Astrocyte of the hippocampus (primary cell): ENCODE results near the gene XCL1.
"Not testable (repeated sequence)": the region's sequence is repeated elsewhere in the genome, so short reads cannot be mapped to it uniquely, and the experiment has no call there.

Experiments
- DNase-seq: peaks from one replicate; pipeline ENCODE4 v3.0.0; 2011; ENCODE audit warnings: low read depth, low spot score

XCL1 gene, protein sequence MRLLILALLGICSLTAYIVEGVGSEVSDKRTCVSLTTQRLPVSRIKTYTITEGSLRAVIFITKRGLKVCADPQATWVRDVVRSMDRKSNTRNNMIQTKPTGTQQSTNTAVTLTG

DNA sequence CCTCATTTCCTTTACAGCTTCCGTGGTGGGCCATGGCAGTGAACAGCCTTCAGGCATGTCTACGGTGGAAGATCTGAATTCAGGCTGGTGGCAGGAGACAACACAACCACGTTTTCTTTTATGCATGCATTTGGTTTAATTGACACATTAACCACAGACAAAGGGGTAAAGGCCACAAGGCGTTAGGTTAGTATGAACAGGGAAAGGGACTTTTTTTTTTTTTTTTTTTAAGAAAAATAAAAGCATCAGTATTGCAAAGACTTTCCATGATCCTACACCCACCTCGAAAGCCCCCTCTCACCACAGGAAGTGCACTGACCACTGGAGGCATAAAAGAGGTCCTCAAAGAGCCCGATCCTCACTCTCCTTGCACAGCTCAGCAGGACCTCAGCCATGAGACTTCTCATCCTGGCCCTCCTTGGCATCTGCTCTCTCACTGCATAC is at the start of gene XCL1:
Gene XCL1 (plus strand): TSS at position 361 of the 444 bp plus-strand sequence. CDS start 33 bp downstream, at position 394.
- not testable (repeated sequence) for DNase-seq

DNA sequence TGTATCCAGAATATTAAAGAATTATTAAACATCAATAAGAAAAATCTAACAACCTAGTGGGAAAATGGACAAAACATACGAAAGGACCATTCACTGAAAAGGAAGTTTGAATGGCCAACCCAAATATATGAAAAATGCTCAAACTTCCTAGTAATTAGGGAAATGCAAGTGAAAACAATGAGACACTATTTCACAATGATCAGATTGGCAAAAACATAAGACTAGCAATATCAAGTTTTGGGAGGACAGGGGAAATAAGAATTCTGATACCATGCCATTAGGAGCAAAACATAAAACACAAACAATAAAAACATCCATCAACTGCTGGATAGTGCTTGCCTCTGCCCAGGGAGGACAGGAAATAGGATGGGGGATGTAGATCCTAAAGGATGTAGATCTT is 46.9 kb upstream of the XCL1 start:
- DNase-seq: no peak

DNA sequence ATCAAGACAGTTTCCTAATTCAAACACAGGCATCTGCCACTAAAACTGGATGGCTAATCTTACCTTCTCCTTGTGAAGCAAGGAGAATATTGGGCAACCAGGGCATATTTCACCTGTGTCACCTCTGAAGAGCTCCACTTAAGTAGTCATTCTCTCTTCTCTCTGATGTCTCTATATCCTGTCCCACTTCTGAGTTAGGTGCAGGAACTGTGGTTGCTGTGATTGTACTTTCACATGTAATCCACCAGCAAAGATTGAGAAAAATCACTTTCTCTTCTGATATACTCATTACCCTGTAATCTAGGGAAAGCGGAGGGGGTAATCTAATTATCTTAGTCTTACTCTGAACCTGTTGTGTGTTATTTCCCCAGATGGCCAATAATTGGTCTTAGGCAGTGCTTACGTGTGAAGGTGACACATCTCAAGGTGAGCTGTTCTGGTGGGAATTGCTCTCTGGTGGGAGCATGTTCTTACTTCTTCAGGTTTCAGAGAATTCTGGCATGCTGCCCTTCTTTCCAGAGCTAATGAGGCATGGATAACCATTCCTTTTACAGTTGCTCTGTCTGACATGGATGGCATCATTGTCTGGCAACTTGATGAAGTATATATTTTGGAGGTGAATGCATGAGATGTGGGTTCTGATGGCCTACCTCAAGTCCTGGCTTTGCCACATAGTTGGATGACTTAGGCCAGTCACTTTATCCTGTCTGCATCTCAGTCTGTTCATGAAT is 44.6 kb upstream of the XCL1 start:
- peak; percentile 5 for DNase-seq

DNA sequence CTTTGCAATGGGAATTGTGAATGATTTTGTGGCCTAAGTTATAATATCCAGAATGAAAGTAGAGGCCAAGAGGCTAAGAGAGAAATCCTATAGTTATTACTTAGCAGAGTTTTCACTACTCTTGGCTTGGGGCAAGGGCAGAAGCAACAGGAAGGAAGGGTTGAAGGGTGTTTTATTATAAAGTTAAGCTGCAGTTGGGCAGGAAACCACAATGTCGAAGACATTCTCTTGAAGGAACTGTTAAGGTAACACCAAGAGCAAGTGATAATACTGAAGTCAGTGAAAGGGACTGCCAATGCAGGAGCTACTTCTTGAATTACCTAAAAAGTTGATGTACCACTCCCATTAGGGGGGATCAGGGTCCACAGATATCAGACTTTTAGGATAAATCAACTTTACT is 40.9 kb upstream of the XCL1 start:
- no peak for DNase-seq

DNA sequence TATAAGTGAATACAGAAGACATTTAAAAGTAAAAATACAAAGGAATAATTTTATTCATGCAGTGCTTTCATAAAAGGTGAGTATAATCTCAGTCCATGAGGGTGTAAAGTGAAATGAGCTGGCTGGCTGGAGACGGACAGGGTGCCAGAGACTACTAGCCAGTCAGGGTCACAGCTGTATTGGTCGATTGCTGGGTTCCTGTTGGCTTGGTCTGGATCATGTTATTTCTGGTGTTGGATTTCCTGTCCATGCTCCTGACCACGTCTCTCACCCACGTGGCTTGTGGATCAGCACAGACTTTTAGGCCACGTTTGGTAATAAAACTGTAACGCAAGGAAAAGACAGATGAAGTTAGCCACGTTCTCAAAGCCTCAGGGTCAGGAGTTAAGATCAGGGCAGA is 35.6 kb upstream of the XCL1 start:
- DNase-seq: not testable (repeated sequence)

DNA sequence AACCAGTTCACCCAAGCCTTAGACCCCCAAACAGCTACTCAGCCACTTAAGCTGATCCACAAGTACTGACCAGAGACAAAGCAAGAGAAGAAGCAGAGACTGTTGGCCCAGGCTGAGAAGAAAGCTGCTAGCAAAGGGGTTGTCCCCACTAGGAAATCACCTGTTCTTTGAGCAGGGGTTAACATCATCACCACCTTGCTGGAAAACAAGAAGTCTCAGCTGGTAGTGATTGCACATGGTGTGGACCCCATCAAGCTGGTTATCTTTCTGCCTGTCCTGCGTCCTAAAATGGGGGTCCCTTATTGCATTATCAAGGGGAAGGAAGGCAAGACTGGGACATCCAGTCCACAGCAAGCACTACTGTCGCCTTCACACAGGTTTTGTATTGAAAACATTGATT is 33.4 kb upstream of the XCL1 start:
- DNase-seq: not testable (repeated sequence)

DNA sequence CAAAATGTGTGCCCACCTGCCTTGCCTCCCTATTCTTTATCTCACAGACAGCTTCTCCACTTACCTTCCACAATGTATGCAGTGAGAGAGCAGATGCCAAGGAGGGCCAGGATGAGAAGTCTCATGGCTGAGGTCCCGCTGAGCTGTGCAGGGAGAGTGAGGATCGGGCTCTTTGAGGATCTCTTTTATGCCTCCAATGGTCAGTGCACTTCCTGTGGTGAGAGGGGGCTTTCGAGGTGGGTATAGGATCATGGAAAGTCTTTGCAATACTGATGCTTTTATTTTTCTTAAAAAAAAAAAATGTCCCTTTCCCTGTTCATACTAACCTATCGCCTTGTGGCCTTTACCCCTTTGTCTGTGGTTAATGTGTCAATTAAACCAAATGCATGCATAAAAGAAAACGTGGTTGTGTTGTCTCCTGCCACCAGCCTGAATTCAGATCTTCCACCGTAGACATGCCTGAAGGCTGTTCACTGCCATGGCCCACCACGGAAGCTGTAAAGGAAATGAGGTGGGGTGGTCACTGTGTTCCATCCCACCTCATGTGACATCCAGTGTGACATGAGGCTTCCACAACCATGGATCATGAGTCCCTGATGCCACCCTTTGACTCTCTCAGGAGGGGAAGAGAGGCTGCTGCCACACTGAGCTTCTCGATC is 32.4 kb upstream of the XCL1 start, which contains the start of gene XCL2:
Gene XCL2 (minus strand): TSS at position 158 of the 659 bp plus-strand sequence. CDS start 33 bp downstream, at position 125.
- not testable (repeated sequence) for DNase-seq

DNA sequence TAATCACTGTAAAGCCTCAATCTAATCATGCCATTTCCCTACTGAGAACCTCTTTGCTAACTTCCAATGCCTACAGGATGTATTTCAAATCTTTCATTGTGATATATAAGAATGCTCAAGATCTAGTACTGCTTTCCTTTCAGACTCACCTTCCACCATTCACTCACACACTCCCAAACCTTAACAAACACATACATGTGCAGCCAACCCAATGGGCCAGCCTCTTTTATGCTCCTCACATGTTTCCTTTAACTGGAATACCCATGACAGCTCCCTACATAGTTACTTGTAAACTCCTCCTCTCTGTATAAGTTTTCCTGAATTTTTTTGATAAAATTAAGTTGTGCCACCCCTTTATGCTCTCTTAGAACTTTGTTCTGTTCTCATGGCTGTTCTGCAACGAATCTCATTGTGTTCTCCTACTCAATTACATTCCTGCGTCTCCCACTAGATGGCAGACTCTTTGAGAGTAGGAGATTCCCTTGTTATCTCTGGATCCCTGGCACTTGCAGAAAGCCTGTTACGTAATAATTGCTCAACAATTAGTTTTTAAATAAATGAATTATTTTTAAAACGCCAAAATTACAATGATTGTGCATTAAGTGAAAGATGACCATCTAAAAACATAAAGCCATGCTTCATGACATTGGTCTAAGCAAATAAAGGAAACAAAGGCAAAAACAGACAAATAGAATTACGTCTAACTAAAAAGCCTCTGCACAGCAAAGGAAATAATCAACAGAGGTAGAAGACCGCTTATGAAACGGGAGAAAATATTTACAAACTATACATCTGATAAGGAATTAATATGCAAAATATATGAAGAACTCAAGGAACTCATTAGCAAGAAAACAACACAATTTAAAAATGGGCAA is 30.5 kb upstream of the XCL1 start:
- not testable (repeated sequence) for DNase-seq

DNA sequence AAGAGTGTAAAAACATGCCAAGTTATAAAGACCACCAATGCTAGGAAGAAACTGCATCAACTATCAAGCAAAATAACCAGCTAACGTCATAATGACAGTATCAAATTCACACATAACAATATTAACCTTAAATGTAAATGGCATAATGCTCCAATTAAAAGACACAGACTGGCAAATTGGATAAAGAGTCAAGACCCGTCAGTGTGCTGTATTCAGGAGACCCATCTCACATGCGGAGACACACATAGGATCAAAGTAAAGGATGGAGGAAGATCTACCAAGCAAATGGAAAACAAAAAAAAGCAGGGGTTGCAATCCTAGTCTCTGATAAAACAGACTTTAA is 29.9 kb upstream of the XCL1 start:
- not testable (repeated sequence) for DNase-seq

DNA sequence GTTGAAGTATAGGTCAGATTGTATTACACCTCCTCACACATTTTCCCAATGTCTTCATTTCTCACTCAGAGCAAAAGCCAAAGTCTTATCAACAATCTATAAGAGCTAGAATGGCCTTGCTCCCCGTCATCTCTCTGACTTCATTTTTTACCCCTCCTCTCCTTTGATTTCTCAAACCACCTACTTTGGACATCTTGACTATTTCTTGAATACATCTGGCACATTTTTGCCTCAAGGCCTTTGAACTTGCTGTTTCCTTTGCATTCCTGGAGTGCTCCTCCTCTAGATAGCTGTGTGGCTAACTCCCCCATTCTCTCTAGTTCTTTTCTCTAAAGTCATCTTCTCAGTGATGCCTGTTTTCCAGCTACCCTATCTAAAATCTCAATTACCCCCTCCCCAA is 25.4 kb upstream of the XCL1 start:
- no peak for DNase-seq

DNA sequence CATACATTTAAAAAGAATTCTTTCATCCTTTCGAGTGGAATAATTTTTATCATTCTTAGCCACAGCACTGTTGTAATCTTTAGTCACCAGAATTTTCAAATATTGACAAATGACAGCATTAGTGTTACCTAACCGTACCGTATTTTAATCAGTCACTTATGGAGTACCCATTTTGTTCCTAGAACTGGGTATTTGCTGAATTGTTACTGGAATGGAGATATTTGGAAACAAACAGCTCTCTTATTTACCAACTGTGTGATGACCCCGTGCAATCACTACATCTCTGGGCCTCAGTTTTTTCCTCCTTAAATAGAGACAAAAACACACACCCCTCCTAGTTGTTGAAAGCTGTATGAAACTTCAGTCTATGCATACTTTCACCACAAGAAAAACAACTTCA is 24.7 kb upstream of the XCL1 start:
- DNase-seq: no peak

DNA sequence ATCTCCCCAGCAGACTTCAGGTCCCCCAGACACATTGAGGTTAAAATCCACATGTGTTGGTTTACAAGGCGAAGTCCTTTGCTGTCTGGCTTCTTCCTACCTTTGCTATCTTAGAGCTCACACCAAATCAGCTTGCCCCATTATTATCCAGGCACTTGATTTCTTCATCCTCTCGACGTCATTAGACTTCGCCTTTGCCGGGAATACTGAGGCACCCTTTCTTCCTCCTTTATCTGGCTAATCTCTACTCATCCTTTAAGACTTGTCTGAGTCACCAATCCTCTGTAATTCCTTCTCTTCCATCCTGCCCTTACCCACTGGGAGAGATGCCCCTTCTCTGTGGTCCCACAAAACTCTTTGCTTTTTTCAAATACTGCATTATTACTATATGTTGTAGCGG is 23.4 kb upstream of the XCL1 start:
- DNase-seq: no peak

DNA sequence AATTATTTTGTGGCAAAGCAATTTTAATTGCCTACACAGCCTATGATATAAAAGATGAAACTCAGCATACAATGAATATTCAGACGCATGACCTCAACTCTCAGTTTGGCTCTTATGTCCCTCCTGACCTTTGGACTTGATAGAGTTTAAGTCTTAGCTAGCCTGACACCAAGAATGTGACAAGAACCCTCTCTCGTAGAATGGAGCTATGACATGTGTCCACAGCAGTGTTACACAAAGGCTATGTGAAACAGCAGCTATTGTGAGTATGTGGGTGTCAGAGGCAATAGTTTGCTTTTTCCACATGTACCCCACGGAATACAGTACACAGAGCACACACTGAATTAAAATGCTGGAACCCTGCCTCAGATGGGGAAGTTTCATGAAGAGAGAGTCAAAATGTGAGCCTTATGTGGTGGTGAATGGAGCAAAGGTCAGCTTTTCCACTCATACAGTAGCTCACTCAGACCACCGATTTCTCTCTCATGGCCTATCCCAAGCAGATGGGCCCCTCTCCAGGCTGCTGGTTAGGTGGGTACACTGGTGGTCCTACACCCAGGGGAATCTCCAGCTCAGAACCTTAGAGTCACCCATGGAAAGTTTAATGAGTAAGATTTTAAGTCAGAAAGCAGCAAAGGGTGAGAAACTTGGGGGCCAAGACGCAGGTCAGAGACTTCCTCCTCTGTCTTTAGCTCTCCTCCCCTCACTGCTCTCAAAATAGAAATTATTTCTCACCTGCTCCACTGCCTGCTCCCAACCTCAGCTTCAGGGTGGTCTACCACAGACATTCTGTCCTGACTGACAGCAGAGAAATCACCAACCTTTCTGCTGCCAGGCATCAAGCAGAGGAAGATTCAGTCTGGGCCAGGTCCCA is 22.5 kb upstream of the XCL1 start:
- DNase-seq: no peak

DNA sequence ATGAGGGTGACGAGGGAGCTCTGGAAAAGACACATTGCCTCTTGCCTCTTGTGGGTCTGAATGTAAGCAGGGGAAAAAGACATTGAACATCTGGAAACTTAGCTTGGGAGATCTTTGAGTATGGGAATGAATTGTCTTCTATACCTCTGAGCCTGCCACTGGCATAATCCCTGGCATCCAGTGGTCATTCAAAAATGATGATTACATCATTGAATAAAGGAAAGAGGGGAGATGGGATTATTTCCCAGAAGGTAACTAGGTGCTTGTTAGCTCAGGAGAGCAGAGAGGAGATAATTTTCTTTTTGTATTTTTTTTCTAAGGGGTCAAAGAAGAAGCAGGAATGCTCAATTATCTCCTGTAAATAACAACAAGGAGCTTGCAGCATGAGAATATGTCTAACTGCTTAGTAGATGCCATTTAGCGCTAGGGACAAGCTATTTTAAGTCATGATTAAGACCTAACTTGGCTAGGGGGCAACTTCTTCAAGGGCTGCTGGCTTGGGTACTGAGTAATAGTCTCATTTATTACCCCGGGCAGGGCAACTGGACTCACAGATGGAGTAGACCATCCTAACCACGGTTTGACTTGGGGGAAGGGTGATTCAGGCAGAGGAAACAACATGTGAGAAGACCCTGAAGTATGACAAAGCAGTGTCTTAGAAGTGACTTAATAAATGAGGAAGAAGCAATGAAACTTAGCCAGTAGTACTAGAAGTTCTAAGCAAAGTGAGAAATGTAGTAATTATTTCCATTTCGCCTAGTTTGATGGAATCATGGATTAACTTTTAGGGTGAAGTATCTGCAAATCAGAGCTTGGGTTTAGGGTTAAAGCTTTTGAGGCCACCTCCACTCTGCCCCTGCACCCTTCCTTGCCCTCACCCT is 21.6 kb upstream of the XCL1 start:
- no peak for DNase-seq

DNA sequence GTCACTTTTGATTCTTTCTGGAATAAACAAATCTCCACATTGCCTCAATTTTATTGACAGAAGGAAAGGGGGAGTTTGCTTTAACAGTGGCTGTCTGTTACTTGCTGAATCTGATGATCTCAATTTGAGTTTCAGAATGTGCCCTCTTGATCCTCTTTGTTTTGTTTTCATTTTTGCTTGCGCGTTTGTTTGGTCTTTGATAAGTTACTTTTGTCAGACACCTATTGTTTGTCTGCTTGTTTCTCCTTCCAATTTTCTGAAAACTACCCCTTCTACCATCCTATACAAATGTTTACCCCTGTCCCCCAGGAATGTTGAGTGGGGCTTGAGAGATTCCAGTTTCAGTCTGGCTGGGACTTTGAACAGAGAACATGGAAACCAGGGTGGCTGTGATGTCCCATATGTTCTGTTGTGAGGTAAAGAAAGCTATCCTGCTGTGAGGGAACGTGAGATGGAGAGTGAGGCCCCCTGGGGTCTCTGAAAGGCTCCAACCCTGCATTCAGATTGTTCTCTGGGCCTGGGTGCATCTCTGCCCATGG is 20.8 kb upstream of the XCL1 start:
- no peak for DNase-seq

DNA sequence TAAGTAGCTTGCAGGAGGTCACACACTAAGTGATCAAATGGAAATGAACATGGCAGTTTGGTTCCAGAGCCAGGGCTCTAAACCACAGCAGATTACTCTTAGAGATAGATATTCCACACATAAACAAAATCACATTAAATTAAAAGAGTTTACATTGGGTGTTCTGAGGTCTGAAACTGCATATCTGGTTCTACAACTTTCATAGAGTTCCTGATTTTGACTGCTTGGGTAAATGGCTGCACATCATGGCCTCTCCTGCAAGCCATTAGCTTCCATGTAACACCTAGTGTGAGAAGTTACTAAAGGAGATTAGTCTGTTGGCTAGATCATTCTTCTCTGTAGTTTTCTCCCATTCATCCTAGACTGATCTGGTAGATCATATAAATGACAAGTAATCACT is 19.8 kb upstream of the XCL1 start:
- DNase-seq: no peak

DNA sequence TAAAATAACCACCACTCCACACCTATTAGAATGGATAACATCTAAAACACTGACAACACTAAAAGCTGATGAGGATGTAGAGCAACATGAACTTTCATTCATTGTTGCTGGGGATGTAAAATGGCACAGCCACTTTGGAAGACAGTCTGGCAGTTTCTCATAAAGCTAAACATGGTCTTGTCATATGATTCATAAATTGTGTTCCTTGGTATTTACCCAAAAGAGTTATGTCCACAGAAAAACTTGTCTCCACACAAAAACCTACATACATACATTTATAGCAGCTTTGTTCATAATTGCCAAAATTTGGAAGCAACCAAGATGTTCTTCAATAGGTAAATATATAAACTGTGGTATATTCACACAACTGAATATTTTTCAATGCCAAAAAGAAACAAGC is 16.0 kb upstream of the XCL1 start:
- no peak for DNase-seq

DNA sequence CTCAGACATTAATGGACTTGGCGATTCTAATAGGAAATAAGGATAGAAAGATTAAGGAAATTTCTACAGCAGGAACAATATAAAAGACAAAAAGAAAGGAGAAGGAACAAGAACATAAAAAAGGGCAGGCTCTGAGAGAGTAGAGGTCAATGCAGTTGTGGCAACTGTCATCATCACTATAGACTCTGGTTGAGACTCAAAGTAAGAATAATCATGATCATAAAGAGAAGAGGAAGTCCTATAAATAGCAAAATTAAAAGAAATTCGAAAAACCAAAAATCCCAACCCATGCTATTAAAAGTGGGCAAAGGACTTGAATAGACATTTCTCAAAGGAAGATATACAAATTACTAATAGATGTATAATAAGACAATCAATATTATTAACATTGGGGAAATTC is 14.4 kb upstream of the XCL1 start:
- DNase-seq: no peak

DNA sequence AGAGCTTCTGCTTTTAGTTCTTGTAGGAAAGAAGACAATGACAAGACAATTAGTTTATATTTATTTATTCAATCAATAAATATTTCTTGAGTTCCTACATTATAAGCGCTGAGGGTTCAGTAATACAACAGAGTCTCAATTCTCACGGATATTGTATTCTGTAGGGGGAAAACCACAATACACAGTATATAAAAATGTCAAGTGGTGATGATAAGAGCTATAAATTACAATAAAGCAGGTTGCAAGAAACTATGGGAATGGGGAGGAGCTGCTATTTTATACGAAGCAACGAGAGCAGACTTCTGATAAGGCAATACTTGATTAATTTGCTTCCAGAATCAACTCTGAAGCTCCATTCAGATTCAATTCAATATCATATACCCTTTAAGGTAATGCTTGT is 10.6 kb upstream of the XCL1 start:
- no peak for DNase-seq

DNA sequence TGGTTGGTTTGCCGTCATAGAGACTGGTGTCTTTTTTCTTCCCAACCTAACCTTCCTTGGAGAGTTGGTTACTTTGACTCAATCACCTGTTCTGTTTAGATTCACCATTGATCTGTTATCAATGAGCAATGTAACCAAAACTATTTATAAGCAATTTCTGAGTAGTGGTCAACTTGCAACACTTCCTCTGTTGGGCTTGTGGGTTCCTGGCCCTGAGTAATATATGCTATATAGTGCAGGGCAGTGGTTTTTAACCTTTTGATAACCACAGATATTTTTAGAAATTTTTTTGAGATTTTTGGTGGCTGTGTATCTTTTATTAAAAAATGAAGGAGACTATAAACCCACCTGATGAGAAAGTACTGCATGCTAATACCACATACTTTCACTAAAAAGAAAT is 9.4 kb upstream of the XCL1 start:
- no peak for DNase-seq
